HG02973 (cell line): ENCODE data around the gene DEPDC1B.
"Not testable (repeated sequence)": the region's sequence is repeated elsewhere in the genome, so short reads cannot be mapped to it uniquely, and the experiment has no call there.

Experiments
- ATAC-seq: cut with Tn5 transposase; IDR thresholded peaks from one replicate; pipeline ENCODE4 v1.9.1; 2021; ENCODE audit warnings: moderate library complexity; ENCODE audit not compliant: unreplicated experiment

DEPDC1B gene

DNA sequence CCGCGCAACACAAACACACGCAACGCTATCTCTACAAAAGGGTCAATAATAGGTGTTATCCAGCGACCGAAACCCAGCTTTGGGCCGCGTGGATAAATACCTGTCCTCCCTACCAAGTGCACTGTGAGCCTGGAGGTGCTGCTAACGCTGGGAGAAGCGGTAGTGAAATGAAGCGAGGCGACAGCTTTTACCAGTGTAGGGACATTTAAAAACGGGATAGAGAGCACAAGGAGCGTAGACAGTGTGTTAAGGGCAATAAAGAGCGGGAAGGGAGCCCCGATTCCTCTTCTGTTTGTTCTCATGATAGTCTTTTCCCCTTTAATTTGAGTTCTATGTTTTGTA, 421 bp upstream of the DEPDC1B start:
- ATAC-seq = peak; percentile 8

DNA sequence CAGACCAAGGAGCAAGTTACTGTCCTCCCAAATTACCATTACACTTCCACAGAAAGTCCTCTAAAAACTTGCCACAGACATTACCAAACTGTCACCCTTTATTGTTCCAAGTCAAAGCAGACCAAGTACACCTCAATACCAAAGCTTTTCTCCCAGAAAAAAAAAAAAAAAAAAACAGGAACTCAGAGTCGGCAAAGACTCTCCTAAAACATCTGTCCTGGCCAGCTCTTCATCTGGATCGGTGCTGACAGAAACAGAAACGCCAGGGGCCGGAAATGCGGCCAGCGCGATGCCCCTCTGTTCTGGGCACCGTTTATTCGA, 718 bp downstream of the DEPDC1B start:
- no peak for ATAC-seq

DNA sequence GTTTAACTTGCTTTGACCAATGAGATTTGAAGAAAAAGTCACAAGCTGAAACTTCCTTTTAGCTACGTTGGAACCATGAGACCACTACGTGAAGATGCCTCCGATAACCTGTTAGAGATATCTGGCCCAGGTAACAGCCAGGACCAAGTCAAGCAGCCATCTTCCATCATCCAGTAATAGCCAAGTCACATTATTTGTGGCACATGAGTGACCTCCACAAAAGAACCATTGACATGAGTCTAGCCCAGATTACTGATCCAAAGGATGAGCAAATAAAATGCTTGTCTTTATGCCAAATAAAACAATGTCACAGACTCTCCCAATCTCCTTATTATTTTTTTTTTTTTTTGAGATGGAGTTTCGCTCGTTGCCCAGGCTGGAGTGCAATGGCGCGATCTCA, 1.6 kb downstream of the DEPDC1B start:
- ATAC-seq = no peak

DNA sequence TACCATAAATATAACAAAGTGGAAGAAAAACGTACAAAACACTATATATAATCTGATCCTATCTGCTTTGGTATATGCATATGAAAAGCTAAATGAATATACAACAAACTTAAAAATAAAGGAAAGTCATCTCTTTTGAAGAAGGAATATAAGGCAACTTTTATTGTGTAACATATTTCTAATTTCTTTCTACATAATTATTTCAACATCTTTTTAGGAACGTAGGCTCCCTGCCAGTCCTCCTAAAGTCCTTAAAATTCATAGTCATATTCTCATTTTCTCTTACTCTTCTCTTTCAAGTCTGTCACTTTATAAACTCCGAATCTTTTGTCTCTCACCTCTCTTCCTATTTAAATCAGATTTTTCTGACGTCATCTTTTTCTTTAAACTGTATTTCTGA, 9.6 kb downstream of the DEPDC1B start:
- ATAC-seq = no peak

DNA sequence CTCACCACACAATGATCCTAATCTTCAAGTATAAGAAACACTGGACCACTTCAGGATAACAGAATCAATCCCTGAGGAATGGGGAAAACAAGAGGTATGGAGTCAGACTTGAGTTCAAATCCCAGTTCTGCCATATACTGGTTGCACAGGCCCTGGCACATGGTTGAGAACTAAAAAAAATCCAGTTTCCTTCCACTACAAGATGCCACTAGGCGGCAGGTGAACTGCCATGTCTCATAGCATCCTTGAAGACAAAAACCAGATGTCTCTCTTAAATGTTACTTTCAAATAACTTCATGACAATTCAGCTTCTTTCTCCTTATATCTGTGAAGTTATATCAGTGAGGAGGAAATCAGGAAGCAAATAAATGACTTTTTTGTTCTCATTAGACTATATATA, 11.0 kb downstream of the DEPDC1B start:
- no peak for ATAC-seq

DNA sequence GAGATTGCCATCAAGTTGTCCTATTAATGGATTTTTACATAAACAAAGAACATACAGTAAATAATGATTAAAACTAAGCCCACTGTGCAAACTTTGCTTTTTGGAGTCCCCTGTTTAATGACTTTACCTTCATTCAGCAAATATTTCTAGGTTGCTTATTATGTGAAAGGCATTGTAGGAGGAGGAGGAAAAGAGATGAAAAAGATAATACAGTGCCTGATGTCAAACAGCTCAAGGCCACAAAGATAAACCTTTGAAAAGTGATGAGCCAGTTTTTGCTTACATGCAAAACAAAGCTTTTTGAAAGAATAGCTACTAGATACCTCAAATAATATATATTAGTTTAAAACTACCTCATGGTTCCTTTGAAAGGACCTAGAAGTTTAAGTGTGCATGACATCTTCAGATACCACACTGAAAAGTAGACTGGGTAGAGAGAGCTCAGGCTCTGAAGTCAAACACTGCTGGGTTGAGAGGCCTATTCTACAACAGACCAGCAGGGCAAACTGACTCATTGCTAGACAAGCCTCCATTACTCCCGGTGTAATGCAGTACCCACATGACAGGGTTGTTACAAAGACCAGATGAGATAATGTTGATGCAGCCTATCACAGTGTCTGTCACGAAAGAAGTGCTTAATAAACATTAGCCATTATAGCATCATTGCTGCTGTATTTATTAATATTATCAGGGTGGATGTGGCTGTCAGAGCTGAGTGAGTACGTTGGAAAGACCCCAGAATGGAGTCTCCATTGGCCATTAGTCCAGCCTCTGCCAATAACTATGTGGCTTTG, 11.8 kb downstream of the DEPDC1B start:
- ATAC-seq = peak; percentile 98

DNA sequence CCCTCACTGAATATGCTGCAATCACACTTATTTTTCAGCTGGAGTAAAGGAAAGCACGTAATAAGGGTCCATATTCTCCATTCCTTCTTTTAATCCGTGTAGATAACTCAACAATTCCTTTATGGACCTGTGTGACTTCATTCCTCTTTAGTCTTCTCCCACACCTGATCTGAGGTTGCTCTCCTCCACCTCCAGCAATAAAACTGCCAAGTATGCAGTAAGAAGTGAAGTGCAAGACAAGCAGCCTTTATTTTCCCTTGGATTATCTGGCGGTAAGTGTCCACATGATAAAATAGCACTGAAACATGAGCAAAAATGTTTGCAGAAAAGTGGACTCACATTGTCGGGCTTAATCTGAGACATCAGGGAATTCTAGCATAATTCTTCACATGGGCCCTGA, 13.8 kb downstream of the DEPDC1B start:
- ATAC-seq = no peak

DNA sequence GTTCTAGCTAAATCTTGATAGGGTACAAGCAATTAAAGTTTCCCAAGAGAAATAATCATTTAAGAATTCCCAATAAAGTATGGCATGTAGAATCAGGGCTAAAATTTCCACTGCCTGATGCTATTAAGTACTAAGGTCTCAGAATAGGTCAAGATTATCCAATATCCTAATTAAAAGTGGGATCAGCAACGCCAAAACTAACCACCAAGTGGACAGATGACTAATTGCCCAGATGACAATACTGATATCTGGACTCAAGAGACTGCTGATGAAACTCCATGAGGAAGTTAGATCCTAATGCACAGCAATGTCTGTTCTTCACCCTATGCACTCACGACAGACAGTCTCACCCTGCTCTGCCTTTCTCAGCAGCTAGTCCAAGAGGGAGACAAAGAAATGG, 14.3 kb downstream of the DEPDC1B start:
- no peak for ATAC-seq

DNA sequence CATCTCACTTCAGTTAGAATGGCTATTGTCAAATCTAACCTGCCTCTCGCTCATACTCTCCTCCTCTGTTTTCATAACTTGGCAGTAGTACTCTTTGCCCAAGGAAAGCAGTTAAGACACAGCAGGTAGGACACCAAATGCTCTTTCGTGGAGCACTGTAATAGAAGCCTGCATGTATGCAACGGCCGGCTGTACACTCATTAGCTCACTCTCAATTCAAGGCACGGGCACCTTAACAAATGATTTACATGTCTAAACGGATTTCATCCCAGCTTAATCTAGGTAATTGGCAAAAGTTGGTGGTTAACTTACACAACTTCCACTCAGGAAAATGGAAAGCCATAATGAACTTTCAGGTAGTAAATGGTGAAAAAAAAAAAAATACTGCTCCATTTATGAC, 14.9 kb downstream of the DEPDC1B start:
- no peak for ATAC-seq

DNA sequence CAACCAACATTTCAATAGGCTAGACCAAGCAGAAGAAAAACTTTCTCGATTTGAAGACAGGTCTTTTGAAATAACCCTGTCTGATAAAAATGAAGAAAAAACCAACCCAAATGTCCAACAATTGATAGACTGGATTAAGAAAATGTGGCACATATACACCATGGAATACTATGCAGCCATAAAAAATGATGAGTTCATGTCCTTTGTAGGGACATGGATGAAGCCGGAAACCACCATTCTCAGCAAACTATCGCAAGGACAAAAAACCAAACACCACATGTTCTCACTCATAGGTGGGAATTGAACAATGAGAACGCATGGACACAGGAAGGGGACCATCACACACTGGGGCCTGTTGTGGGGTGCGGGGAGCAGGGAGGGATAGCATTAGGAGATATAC, 18.0 kb downstream of the DEPDC1B start:
- not testable (repeated sequence) for ATAC-seq

DNA sequence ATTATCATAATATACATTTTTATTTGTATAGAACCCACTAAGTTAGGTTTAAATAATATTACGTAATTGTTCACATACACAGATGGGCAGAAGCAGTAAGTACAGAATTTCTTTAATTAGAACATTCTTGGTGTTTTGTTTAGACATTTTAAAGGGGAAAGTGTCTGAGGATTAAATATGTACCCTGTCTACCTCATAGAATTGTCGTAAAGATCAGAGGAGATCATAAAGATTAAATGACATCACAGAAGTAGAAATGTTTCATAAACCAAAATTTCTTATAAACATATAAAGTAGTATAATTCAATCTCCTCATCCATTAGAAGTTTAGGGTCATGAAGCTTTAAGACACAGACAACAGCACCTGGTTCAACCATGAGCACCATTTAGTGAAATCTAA, 20.1 kb downstream of the DEPDC1B start:
- ATAC-seq = no peak

DNA sequence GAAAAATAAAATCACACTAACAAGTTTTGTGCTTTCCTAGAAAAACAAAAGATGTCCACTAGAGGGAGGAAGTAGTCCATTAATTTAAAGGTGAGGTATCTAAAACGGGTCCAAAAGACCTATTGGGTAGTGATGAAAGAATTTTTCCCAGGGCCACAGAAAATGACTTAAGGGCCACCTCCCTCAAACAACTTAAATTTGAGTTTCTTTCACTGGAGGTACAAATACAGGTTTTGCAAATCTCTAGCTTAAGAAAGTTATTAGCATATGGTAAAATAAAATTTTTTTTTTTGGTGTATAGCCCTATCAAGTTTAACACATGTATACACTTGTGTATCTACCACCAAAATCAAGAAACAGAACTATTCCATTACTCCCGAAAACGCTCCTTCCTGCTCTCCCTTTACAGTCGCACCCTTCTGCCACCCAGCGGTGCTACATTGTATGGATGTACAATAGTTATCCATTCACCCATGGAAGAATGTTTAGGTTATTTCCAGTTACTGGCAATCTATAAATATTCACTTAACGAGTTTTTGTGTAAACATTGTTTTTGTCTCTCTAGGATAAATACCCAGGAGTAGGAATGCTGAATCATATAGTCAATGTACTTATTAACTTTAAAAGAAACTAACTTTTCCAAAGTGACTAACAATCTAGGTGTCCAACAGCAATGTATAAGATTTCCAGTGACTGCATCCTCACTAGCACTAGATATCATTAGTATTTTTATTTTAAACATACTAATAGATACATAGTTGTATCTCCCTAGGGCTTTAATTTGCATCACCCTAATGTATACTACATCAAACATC, 21.9 kb downstream of the DEPDC1B start:
- peak; percentile 63 for ATAC-seq

DNA sequence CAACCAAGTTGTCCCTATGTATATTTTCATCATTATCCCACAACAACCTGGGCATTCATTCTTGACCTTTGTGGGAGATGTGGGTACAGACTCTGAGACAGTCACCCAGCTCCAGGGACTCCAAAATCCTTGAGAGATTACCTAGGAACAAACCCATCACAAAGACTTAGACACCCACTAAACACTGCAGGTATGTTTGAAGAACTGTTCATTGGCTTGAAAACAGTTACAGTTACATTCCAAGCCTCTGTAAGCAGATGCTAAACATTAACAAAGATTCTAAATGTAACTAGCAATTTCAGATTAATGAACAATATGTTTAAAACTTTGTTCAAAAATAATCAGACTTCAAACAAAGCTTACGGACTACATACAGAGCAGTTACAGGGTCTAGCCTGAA, 24.7 kb downstream of the DEPDC1B start:
- no peak for ATAC-seq

DNA sequence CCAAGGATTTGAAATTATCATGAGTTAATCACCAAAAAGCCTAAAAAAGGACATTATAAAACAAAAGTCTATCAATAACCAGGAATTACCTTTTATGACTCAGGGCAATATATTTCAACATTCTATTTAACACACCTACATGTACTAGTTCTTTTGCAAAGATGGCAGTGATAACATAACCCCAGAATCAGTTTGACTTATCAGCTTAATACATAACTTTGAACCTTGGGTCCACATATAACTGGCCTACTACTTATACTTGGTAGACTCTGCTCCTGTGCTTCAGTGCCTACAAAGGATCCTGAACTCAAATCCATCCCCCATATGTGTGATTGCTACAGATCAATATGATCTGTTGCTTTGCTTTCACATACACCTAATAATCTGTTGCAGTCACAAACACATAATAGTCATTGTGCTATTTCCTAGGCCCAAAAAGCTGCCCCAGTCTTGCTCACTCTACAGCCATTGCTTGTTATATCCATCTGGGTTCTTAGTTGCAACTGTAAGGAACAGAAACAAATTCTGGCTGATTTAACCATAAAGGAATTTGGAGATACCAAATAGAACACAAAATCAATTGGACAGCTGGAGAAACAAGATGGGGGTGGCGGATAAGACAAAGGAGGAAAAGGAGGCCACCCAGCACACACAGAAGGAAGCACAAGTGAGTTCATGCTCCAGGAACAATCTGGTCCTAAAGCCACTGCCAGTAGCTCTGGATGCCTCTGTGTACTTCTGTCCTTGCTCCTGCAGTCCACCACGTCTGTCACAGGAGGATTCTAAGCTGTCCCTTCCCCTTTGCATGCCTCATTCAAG, 25.5 kb downstream of the DEPDC1B start:
- ATAC-seq = no peak

DNA sequence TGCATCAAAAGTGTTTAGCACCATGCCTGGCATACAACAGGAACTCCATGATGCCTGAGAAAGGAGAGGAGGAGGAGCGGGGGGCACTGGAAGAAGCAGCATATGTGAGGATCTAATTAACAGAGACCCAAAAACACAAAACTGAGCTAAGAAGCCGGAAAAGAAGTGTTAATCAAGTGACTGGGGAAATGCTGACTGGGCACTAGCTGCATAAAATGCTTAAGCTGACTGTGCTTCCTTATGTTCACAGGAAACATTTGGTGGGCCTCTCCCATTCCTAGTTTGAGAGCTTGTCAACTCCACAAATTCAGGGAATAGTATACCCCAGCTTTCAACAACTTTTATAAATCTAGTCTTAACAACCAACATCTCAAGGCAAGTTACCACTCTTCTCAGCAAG, 26.6 kb downstream of the DEPDC1B start:
- ATAC-seq = no peak

DNA sequence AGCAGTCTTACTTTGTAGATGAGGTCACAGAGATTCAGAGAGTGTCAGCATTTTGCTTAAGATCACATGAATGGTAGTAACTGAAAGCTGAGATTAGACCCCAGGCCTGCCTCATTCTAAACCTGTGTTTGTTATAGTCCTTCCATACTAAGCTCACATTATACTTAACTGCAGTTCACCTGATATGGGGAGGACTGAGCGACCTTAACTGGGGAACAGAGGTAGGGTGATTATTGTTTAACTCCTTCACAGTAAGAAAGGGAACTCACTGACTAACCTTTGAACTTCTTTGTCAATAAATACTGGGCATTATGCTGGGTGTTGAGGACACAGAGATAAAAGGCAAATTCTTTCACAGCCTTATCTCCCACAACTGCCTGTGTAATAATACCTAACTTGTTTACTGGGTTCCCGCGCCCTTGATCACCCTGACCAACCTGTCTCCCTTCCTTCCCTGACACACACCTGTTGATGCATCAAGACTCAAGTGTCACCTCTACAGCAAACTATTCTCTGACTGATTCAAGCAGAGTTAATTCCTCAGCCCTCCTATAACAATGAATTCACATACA, 27.2 kb downstream of the DEPDC1B start:
- ATAC-seq = no peak

DNA sequence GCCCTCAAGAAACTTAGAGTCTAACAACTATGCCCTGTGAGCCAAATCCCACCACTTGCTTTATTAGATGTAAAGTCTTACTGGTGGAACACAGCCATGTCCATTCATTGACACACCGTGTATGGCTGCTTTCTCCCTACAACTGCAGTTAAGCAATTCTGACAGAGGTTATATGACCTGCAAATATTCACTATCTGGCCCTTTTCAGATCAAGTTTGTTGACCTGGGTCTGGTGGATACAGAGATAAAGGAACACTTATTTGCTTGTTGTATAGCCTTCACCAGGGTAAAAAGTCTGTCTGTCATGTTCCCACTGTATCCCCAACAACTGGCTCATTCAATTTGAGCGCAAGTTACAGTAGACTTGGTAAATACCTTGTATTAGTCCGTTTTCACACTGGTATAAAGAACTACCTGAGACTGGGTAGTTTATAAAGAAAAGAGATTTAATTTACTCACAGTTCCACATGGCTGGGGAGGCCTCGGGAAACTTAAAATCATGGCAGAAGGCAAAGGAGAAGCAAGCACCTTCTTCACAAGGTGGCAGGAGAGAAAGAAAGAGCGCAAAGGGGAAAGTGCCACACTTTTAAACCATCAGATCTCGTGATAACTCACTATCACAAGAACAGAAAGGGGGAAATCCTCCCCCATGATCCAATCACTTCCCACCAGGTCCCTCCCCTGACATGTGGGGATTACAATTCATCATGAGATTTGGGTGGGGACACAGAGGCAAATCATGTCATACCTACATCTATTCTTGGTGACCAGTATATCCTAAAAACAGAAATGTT, 27.9 kb downstream of the DEPDC1B start:
- ATAC-seq = no peak

DNA sequence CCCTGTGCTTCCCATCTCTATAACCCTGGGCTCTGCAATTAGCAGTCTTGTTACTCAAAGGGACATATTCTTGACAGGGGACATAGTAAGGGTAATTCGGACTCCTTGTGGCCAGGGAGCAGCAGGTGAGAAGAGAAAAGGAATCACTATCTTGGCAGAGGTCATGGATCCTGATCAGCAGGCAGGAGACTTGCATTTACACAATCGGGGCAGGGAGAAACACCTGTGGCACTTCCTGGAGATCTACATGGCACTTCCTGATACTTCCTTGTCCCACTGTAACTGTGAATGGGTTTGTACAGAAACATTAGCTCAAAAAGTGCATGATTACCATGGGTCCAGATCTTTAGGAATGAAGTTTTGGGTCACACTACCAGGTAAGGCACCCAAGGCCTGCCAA, 29.2 kb downstream of the DEPDC1B start:
- ATAC-seq = no peak

DNA sequence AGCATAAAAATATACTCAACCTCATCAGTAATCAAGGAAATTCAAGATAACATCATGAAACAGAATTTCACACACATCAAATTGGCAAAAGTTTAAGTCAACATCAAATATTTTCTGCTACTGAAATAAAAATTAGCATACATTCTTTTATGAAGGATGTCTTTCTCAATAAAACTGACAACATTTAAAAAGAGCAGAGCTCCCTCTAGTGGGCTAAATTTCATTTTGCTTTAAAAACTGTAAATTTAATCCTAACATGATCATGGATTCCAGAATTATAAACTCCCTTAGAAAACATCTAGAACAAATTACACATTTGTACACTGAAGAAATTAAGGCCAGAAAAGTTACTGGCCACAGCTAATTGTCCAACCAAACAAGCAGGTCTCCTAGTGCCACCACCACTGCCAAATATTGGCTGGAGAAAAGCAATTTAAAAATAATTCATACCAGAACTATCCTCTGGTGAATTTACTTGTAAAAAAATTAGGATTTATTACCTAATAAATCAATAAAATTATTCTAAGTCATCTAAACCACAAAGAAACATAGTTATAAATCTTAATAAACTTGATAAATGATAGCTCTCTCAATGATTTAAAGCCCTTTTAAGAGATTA, 31.2 kb downstream of the DEPDC1B start:
- no peak for ATAC-seq
